ENCODE results near the gene PRKCH. TPM values are rescaled to one million over a fixed set of nuclear protein-coding genes. Genes with fewer than 3 reads are reported as not detected.
A peak's percentile ranks its signal among the peaks of the same experiment; 100 is the strongest.

Gene PRKCH
- total and polyA plus RNA-seq, 2 experiments from 2014 or later, result 2.4 to 3.5 TPM

- no peaks in the 10 kb centered on the region for H3K9me3 ChIP-seq (ENCODE audit: low read depth)
- 98 to 100% methylated on average over 5 of the region's 5 CpGs for WGBS, 2 experiments (ENCODE audit: low coverage in 1 of 2, low lambda C conversion rate in 2 of 2, missing lambda C conversion rate in 2 of 2)
- in situ Hi-C loops (cut with MboI), result no loop called here
- H3K4me1 ChIP-seq (ENCODE audit: insufficient read depth), result peaks cover 67% of the 10 kb centered on the region
- no peak overlapping the region for H2AFZ ChIP-seq
- H3K9ac ChIP-seq, result no peak overlapping the region
- no peak for DNase-seq
- peaks cover 51% of the 10 kb centered on the region for H3F3A ChIP-seq (ENCODE audit: insufficient read depth)
- H3K27ac ChIP-seq, result no peak overlapping the region
- H3K36me3 ChIP-seq (ENCODE audit: low read depth), result no peaks in the 10 kb centered on the region
- peaks cover 71% of the 10 kb centered on the region for H3K79me2 ChIP-seq (ENCODE audit: insufficient read depth)
- H3K9me2 ChIP-seq (ENCODE audit: insufficient read depth), result no peaks in the 10 kb centered on the region
- H3K4me2 ChIP-seq (ENCODE audit: unreplicated experiment), result no peak overlapping the region
- H3K27me3 ChIP-seq (replicated peaks; ENCODE audit: insufficient read depth), result no peaks in the 10 kb centered on the region
- no peak for TF ChIP-seq EZH2 (IDR thresholded peaks at IDR 0.05; ENCODE audit: insufficient read depth, poor library complexity, severe bottlenecking)
- no peak for TF ChIP-seq EZH2phosphoT487 (IDR thresholded peaks at IDR 0.05; ENCODE audit: insufficient read depth, low read depth)
- no peaks in the 10 kb centered on the region for H4K20me1 ChIP-seq (ENCODE audit: insufficient read depth)
- H3K4me3 ChIP-seq, result no peak overlapping the region
Measured at GRCh38 chr14:61557854-61558253, 236.5 kb downstream of the PRKCH start.

GRCh38 chr14:61558271-61558670 lies 236.9 kb downstream of the PRKCH start:
- Histone ChIP-seq H3K9me3 (ENCODE audit: low read depth) (no peaks in the 10 kb centered on the region), H3K4me1 (ENCODE audit: insufficient read depth) (peaks cover 67% of the 10 kb centered on the region), H2AFZ (no peak overlapping the region), H3K79me2 (ENCODE audit: insufficient read depth) (peaks cover 74% of the 10 kb centered on the region), H3K27me3 (replicated peaks; ENCODE audit: insufficient read depth) (no peaks in the 10 kb centered on the region), H3K4me3 (no peak overlapping the region), H3K36me3 (ENCODE audit: low read depth) (no peaks in the 10 kb centered on the region), H3K9me2 (ENCODE audit: insufficient read depth) (no peaks in the 10 kb centered on the region), H3K27ac (no peak overlapping the region), H4K20me1 (ENCODE audit: insufficient read depth) (no peaks in the 10 kb centered on the region), H3K4me2 (ENCODE audit: unreplicated experiment) (no peak overlapping the region), H3F3A (ENCODE audit: insufficient read depth) (peaks cover 50% of the 10 kb centered on the region), H3K9ac (no peak overlapping the region)
- in situ Hi-C loops (cut with MboI), result no loop called here
- TF ChIP-seq EZH2phosphoT487 (IDR thresholded peaks at IDR 0.05; ENCODE audit: insufficient read depth, low read depth) (no peak), EZH2 (IDR thresholded peaks at IDR 0.05; ENCODE audit: insufficient read depth, poor library complexity, severe bottlenecking) (no peak)
- DNase-seq, result no peak
- WGBS, 2 experiments (ENCODE audit: low coverage in 1 of 2, low lambda C conversion rate in 2 of 2, missing lambda C conversion rate in 2 of 2), result 98% methylated on average over 5 to 6 of the region's 6 CpGs

DNA sequence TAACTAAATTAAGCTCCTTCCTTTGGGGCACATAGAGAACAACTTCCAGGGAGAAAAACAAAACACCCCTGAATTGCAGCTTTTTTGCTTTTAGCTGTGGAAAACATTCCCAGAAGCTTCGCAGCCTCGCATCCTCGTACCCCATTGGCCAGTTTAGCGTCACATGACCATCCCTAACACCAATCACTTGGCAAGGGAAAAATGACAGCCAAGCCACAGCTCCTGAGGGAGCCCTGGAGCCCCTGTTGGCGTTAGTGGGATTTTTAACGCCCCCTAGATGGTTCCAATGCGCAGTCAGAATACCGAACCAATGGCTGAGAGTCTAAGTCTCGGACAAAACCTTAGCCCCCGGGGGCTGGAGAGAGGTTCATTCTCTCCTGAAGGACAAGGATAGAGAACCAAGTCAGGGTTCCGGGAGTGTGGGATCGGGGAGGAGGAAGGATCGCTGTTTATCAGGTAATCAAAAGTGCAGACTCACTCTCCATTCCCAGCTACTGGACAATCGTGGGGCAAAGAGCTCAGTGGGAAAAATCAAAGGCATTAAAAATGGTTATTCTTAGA lies 238.3 kb downstream of the PRKCH start:
- DNase-seq, result no peak
- in situ Hi-C loops (cut with MboI), result loop anchor here (10.0 kb wide), 1 partner anchor 135 kb away; the partner anchor contains the start of gene HIF1A
- Histone ChIP-seq H3K27me3 (replicated peaks; ENCODE audit: insufficient read depth) (no peaks in the 10 kb centered on the region), H3K9me2 (ENCODE audit: insufficient read depth) (no peaks in the 10 kb centered on the region), H4K20me1 (ENCODE audit: insufficient read depth) (no peaks in the 10 kb centered on the region), H3F3A (ENCODE audit: insufficient read depth) (peaks cover 54% of the 10 kb centered on the region), H3K36me3 (ENCODE audit: low read depth) (no peaks in the 10 kb centered on the region), H3K9me3 (ENCODE audit: low read depth) (no peaks in the 10 kb centered on the region), H2AFZ (no peak overlapping the region), H3K27ac (peak overlapping the region; percentile 99), H3K9ac (peak overlapping the region; percentile 85; the same call in 1 of the 2 replicates), H3K4me2 (ENCODE audit: unreplicated experiment) (no peak overlapping the region), H3K4me3 (no peak overlapping the region), H3K4me1 (ENCODE audit: insufficient read depth) (peaks cover 68% of the 10 kb centered on the region), H3K79me2 (ENCODE audit: insufficient read depth) (peaks cover 81% of the 10 kb centered on the region)
- 97 to 98% methylated on average over 14 of the region's 14 CpGs for whole genome bisulfite sequencing, 2 experiments (ENCODE audit: low coverage in 1 of 2, low lambda C conversion rate in 2 of 2, missing lambda C conversion rate in 2 of 2)
- TF ChIP-seq EZH2phosphoT487 (IDR thresholded peaks at IDR 0.05; ENCODE audit: insufficient read depth, low read depth) (no peak), EZH2 (IDR thresholded peaks at IDR 0.05; ENCODE audit: insufficient read depth, poor library complexity, severe bottlenecking) (no peak)

DNA sequence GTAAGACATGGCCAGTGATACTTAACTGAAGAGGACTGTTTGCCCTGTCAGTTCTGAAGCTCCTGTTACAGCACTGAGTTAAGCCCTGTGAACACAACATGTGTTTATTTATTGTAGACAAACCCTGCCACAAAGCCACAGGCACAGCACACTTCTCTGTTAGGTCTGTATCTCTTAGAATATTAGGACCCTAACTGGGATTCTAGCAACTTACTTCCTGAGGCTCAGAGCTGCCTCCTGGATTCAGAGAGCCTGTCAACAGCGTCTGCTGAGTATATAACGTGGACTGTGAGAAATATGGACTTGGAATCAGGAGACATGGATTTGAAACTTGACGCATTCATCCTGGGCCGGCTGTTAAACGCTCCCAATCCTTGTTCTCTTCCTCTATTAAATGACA lies 238.9 kb downstream of the PRKCH start:
- no peak for TF ChIP-seq EZH2 (IDR thresholded peaks at IDR 0.05; ENCODE audit: insufficient read depth, poor library complexity, severe bottlenecking)
- TF ChIP-seq EZH2phosphoT487 (IDR thresholded peaks at IDR 0.05; ENCODE audit: insufficient read depth, low read depth), result no peak
- in situ Hi-C loops (cut with MboI), result loop anchor here (10.0 kb wide), 1 partner anchor 134 kb away; the partner anchor contains the start of gene HIF1A
- no peak overlapping the region for H3K4me3 ChIP-seq
- H3K4me2 ChIP-seq (ENCODE audit: unreplicated experiment), result no peak overlapping the region
- H3K27ac ChIP-seq, result peak overlapping the region; percentile 99
- H3K36me3 ChIP-seq (ENCODE audit: low read depth), result no peaks in the 10 kb centered on the region
- peaks cover 68% of the 10 kb centered on the region for H3K4me1 ChIP-seq (ENCODE audit: insufficient read depth)
- no peaks in the 10 kb centered on the region for H3K27me3 ChIP-seq (replicated peaks; ENCODE audit: insufficient read depth)
- peaks cover 54% of the 10 kb centered on the region for H3F3A ChIP-seq (ENCODE audit: insufficient read depth)
- no peaks in the 10 kb centered on the region for H3K9me2 ChIP-seq (ENCODE audit: insufficient read depth)
- no peak overlapping the region for H2AFZ ChIP-seq
- 74 to 77% methylated on average over 5 of the region's 5 CpGs for WGBS, 2 experiments (ENCODE audit: low coverage in 1 of 2, low lambda C conversion rate in 2 of 2, missing lambda C conversion rate in 2 of 2)
- H3K9me3 ChIP-seq (ENCODE audit: low read depth), result no peaks in the 10 kb centered on the region
- DNase-seq, result no peak
- peaks cover 75% of the 10 kb centered on the region for H3K79me2 ChIP-seq (ENCODE audit: insufficient read depth)
- H3K9ac ChIP-seq, result peak overlapping the region; percentile 85; the same call in 1 of the 2 replicates
- no peaks in the 10 kb centered on the region for H4K20me1 ChIP-seq (ENCODE audit: insufficient read depth)

Data from GM23248 (cell line).